Fibroblast of mammary gland (primary cell): ENCODE data around the gene RASAL2.
"Not testable (repeated sequence)": the region's sequence is repeated elsewhere in the genome, so short reads cannot be mapped to it uniquely, and the experiment has no call there.

Experiments
- DNase-seq: peaks from one replicate; pipeline ENCODE4 v3.0.0-alpha.2; 2010; ENCODE audit warnings: low read depth
- H3K4me3 ChIP-seq: 2 replicates; pipeline ENCODE4 v1.5.1; 2011; ENCODE audit warnings: low read depth, mild to moderate bottlenecking, low read length, moderate library complexity; ENCODE audit not compliant: control insufficient read depth
- TF ChIP-seq, protein P1 (sequence below): conservative IDR thresholded peaks from 2 replicates; pipeline ENCODE4 v1.5.1; 2011; ENCODE audit warnings: low read depth, low read length, inconsistent platforms; ENCODE audit not compliant: control insufficient read depth, insufficient read depth

The RASAL2 gene

GRCh38 chr1:178308438-178308837, 214.5 kb downstream of the RASAL2 start:
- no peak for DNase-seq
- no peak overlapping the region for H3K4me3 ChIP-seq
- TF ChIP-seq, protein P1, sequence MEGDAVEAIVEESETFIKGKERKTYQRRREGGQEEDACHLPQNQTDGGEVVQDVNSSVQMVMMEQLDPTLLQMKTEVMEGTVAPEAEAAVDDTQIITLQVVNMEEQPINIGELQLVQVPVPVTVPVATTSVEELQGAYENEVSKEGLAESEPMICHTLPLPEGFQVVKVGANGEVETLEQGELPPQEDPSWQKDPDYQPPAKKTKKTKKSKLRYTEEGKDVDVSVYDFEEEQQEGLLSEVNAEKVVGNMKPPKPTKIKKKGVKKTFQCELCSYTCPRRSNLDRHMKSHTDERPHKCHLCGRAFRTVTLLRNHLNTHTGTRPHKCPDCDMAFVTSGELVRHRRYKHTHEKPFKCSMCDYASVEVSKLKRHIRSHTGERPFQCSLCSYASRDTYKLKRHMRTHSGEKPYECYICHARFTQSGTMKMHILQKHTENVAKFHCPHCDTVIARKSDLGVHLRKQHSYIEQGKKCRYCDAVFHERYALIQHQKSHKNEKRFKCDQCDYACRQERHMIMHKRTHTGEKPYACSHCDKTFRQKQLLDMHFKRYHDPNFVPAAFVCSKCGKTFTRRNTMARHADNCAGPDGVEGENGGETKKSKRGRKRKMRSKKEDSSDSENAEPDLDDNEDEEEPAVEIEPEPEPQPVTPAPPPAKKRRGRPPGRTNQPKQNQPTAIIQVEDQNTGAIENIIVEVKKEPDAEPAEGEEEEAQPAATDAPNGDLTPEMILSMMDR, result no peak

GRCh38 chr1:178310685-178311105, 216.8 kb downstream of the RASAL2 start:
- no peak overlapping the region for H3K4me3 ChIP-seq
- TF ChIP-seq, protein P1, result peak; percentile 73
- DNase-seq, result peak; percentile 84

DNA sequence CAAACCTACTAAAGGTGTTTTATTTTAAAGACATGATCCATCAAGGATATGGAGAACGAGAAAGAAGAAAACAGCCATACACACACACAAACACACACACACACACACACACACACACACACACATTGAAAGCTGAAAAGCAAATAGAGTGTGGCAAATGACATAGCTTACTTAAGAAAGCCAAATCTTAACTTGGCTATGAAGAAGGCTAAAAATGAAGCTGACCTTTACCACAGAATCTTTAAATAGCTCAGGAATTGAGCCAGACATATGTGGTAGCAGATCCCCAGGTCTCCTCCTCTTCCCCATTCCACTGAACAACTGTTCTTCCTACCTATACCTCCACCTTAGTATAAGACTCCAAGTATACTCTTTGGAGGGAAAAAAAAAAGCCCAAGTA, 217.3 kb downstream of the RASAL2 start:
- TF ChIP-seq, protein P1, result no peak
- H3K4me3 ChIP-seq, result no peak overlapping the region
- DNase-seq, result peak; percentile 19

GRCh38 chr1:178320280-178320982, 226.5 kb downstream of the RASAL2 start:
- H3K4me3 ChIP-seq, DNase-seq: not testable (repeated sequence)

- TF ChIP-seq, protein P1, result no peak
- DNase-seq, result no peak
- H3K4me3 ChIP-seq, result no peak overlapping the region
These were observed 229.2 kb downstream of the RASAL2 start for GRCh38 chr1:178323067-178323466.

GRCh38 chr1:178324003-178324402, 230.1 kb downstream of the RASAL2 start:
- peak; percentile 45 for DNase-seq
- TF ChIP-seq, protein P1, result no peak
- H3K4me3 ChIP-seq, result no peak overlapping the region

DNA sequence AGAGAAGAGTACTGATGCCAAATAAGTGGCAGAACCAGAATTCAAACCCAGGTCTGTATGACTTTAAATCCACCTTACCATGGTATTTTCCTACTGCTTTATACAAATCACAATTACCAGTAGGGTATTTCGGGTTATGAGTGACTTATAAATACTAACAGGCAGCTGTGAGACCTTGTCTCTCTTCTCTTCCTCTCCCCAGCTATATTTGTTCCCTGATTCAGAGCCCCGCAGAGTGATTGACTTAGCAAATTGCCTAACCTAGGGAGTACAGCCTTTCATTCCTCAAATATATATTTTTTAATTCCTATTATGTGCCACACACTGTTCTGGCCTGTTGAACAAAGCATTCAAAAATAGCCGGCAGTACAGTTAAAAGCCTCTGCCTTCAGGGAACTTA, 234.8 kb downstream of the RASAL2 start:
- no peak overlapping the region for H3K4me3 ChIP-seq
- TF ChIP-seq, protein P1, result no peak
- no peak for DNase-seq
